Naive B cell (primary cell): ENCODE measurements around the gene SLC19A3. TPM values are rescaled to one million over a fixed set of nuclear protein-coding genes. Genes with fewer than 3 reads are reported as not detected.
"Not testable (repeated sequence)": the region's sequence is repeated elsewhere in the genome, so short reads cannot be mapped to it uniquely, and the experiment has no call there.

Experiments
- ATAC-seq, 2 donors: fragments of 150-1000 bp; cut with Tn5 transposase; 2 replicates each; pipeline ENCODE4 v1.10.0; 2021; ENCODE audit warnings: low read depth in 2 of 2, mild to moderate bottlenecking in 2 of 2, moderate library complexity in 2 of 2
- DNase-seq: peaks from one replicate; pipeline ENCODE4 v3.0.0; 2022
- H3K27ac Mint-ChIP-seq, 6 donors: one replicate each; pipeline ENCODE4 v1.8.0; 2020 to 2022; ENCODE audit warnings: mild to moderate bottlenecking in 6 of 6, mixed read lengths in 6 of 6, moderate library complexity in 5 of 6, inconsistent platforms in 2 of 6
- H3K27me3 Mint-ChIP-seq, 3 donors: one replicate each; pipeline ENCODE4 v1.8.0; 2021 to 2022; ENCODE audit warnings: mixed read lengths in 3 of 3, mild to moderate bottlenecking in 1 of 3
- H3K36me3 Mint-ChIP-seq, 2 donors: one replicate each; pipeline ENCODE4 v1.8.0; 2020 to 2022; ENCODE audit warnings: mixed read lengths in 2 of 2, inconsistent platforms in 1 of 2, mild to moderate bottlenecking in 1 of 2
- H3K4me1 Mint-ChIP-seq, 3 donors: one replicate each; pipeline ENCODE4 v1.8.0; 2020 to 2022; ENCODE audit warnings: mixed read lengths in 3 of 3, inconsistent platforms in 1 of 3, mild to moderate bottlenecking in 1 of 3, moderate library complexity in 1 of 3
- H3K4me3 Mint-ChIP-seq, 8 donors: one replicate each; pipeline ENCODE4 v1.8.0; 2020 to 2022; ENCODE audit warnings: mild to moderate bottlenecking in 8 of 8, mixed read lengths in 8 of 8, moderate library complexity in 8 of 8, inconsistent platforms in 2 of 8
- H3K9me3 Mint-ChIP-seq, 7 donors: one replicate each; pipeline ENCODE4 v1.8.0; 2020 to 2022; ENCODE audit warnings: mixed read lengths in 7 of 7, mild to moderate bottlenecking in 5 of 7, inconsistent platforms in 2 of 7, moderate library complexity in 1 of 7
- polyA plus RNA-seq, 6 donors: library from polyadenylated mRNA; unstranded; fragments of 300-500 nt; fragmentation: Illumina TruSeq; gene quantifications; one replicate each; pipeline ENCODE4 v1.2.3, GENCODE V29; 2021; ENCODE audit warnings: low read depth in 6 of 6

SLC19A3 gene
- polyA plus RNA-seq, result not detected

DNA sequence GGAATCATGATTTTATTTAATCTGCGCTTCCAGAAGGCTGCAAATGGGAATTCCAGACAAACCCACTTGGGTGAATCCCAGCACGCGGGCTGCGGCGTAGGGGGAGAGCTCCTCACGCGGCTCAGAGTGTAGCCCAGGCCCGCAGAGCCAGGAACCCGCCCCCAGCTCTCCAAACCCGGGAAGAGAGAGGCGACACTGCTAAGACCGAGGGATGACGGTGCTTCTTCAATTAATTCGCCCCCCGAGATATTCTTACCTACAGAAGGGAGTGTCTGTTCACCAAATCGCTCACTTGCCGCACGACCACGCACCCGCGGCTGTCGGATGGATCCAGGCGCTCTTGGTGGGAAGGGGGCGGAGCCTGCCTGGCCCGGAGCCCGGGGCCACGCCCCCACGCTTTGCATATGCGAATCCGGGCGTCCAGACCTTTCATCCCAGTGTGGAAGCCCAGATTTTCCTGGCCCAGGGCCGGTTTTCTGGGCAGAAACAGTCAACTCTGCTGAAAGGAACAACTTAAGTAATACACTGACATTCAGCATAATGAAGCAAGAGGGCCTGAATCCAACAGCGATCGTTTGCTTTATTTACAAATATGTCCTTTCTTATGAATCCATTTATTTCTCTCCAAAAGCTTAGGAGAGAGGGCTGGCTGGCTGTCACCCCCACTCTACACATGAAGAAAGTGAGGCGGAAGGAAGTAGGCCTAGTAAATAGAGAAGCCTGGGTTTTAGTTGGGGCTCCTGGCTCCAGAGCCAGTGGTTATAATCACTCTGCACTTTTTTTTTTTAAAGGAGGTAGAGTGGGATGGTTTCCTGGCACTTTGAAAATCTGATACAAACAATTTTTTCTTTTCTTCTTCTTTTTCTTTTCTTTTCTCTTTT, at the start of gene SLC19A3:
Gene SLC19A3 (minus strand): TSS at position 342 of the 881 bp plus-strand sequence. CDS start 15,710 bp downstream, outside the sequence.
- peak within 1 kb of the TSS in 3 of 8 donors; percentile 25 to 61 (median 41) for H3K4me3 Mint-ChIP-seq
- H3K27ac Mint-ChIP-seq, result peak within 1 kb of the TSS in 1 of 6 donors; percentile 42
- H3K27me3 Mint-ChIP-seq, result peaks cover 15 to 43% (median 23%) of the 10 kb centered on the region in 3 donors
- H3K9me3 Mint-ChIP-seq, result no peaks in the 10 kb centered on the region
- DNase-seq (no peak), ATAC-seq (no peak)
- H3K4me1 Mint-ChIP-seq, result peaks cover 0 to 6% (median 4%) of the 10 kb centered on the region in 3 donors
- no peaks in the 10 kb centered on the region for H3K36me3 Mint-ChIP-seq

DNA sequence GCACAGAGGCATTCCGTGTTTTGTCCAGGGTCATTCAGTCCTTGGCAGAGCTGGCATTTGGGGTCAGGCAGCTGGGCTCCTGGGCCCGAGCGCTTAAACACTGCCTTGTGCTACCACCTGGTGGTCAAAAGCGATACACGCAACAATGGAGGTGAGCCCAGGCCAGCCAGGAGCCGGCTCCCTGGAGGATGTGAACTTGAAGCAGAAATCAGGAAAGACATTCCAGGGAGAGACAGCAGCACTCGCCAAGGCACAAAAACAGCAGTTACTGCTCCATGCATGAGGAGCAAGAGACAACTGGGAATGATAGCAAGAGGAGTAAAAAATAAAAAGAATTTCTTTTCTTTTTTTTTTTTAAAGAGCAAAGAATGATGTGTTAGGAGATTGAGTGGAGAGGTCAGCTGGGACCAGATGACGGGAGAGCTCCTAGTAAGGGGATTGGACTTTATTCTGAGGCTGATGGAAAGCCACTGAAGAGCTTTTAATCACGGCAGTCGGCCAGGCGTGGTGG, 48.6 kb upstream of the SLC19A3 start:
- Mint-ChIP-seq H3K27ac (peak overlapping the region in 1 of 6 donors; percentile 71), H3K36me3 (no peaks in the 10 kb centered on the region), H3K27me3 (peaks cover 0 to 7% (median 5%) of the 10 kb centered on the region in 3 donors), H3K9me3 (no peaks in the 10 kb centered on the region), H3K4me1 (peaks cover 0 to 3% (median 0%) of the 10 kb centered on the region in 3 donors), H3K4me3 (no peak overlapping the region)
- ATAC-seq, result peak; percentile 65 to 72
- peak; percentile 46 for DNase-seq

DNA sequence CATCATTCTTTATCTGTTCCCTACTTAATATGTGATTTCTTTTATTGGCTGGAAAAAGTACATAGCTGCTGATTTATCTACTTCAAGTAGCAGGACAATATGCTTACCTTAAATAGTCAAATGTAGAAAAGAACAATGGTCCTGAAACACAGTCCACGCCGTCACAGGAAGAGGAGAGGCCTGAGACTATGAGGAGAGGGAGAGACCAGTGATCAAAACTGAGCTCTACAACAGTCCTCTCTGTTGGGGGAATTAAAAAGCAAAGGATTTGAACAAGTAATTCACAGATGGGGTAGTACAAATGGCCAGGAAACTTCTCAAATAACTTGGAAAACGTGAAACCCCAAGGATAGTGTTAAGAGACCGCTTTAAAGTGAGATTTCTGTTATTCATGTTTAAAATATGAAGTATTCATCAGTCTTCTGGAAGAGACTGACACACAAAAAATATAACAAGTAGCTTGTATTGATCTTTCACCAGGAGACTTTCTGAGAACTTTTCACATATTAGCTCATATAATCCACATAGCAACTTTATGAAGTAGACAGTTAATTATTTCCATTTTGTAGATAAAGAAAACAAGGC, 48.1 kb upstream of the SLC19A3 start:
- Mint-ChIP-seq H3K27ac (no peak overlapping the region), H3K4me3 (no peak overlapping the region), H3K4me1 (peaks cover 0 to 3% (median 0%) of the 10 kb centered on the region in 3 donors), H3K36me3 (no peaks in the 10 kb centered on the region), H3K27me3 (peaks cover 0 to 7% (median 5%) of the 10 kb centered on the region in 3 donors), H3K9me3 (no peaks in the 10 kb centered on the region)
- ATAC-seq (no peak), DNase-seq (no peak)

DNA sequence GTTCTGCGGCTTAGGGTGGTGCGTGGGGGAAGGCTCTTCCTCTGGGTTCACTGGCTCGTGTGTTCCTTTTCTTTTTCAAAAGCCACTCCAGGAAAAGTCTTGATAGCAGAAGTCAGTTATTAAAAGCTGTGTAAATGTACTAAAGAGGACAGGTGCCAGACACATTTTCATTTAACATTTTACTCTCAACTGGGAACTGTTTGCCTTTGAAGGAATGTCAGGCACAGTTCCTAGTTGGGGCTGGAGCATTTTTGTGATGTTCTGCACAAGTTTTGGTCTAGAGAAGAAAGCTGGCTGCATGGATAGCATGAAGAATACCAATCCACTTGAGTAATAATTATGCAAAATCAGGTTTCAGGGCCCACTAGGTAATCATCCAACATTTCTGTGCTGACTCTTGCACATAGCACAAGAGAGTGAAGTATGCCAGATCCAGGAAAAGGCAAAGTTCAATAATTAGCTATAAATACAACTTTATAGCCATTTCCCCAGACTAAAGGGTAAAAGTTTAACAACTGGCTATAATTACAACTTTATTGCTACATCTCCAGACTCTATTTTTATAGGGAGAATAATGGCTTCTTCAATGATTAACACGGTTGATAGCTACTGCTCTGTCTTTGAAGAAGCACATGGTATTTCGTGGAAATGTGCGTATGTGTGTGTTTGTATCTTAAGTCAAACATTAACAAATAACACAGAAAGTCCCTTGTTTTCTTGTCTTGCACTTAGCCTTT, 44.1 kb upstream of the SLC19A3 start:
- Mint-ChIP-seq H3K27ac (no peak overlapping the region), H3K27me3 (peaks cover 6 to 12% (median 7%) of the 10 kb centered on the region in 3 donors), H3K36me3 (no peaks in the 10 kb centered on the region), H3K4me1 (peaks cover 0 to 3% (median 0%) of the 10 kb centered on the region in 3 donors), H3K9me3 (no peaks in the 10 kb centered on the region), H3K4me3 (no peak overlapping the region)
- no peak for ATAC-seq
- DNase-seq, result no peak

DNA sequence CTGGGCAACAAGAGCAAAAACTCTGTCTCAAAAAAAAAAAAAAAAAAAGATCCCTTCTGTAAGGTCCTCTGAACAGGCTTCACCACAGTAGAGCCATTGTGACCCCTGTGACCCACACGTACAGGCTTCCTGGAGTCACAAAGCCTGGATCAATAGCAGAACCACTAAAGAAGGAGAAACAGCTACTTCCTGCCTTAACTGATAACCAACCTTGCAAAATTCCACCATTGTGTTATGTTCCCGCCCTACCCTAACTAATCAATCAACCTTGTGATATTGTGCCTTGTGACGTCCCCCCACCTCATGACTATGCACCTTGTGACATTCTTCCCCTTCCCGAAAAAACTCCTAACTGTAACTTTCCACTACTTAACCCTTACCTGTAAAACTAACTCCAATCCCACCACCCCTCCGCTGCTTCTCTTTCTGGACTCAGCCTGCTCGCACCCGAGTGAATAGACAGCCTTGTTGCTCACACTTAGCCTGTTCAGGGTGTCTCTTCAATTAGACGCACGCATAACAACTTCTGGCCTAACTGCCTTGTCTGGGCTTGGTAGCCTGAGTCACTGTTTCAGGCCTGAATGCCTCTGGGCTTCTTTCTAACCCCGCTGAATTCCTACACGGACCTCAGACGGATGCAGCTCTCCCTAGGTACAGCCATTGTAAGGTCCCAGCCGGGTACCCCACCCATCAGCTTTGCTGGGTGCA, 41.7 kb upstream of the SLC19A3 start:
- no peak overlapping the region for H3K4me3 Mint-ChIP-seq
- peak overlapping the region in 1 of 6 donors; percentile 24 for H3K27ac Mint-ChIP-seq
- H3K4me1 Mint-ChIP-seq, result no peaks in the 10 kb centered on the region
- no peaks in the 10 kb centered on the region for H3K9me3 Mint-ChIP-seq
- DNase-seq, result no peak
- H3K27me3 Mint-ChIP-seq, result peaks cover 6 to 15% (median 7%) of the 10 kb centered on the region in 3 donors
- ATAC-seq, result no peak
- H3K36me3 Mint-ChIP-seq, result no peaks in the 10 kb centered on the region

DNA sequence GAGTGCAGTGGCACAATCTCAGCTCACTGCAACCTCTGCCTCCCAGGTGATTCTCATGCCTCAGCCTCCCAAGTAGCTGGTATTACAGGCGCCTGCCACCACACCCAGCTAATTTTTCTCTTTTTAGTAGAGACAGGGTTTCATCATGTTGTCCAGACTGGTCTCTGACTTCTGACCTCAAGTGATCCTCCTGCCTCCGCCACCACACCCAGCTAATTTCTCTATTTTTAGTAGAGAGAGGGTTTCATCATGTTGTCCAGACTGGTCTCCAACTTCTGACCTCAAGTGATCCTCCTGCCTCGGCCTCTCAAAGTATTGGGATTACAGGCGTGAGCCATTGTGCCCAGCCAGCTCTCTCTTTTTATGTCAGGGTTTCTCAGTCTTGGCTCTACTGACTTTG, 38.4 kb upstream of the SLC19A3 start:
- ATAC-seq, H3K4me3 Mint-ChIP-seq, H3K36me3 Mint-ChIP-seq, H3K9me3 Mint-ChIP-seq, DNase-seq, H3K4me1 Mint-ChIP-seq, H3K27ac Mint-ChIP-seq: not testable (repeated sequence)
- peaks cover 15 to 18% (median 16%) of the 10 kb centered on the region in 3 donors for H3K27me3 Mint-ChIP-seq

DNA sequence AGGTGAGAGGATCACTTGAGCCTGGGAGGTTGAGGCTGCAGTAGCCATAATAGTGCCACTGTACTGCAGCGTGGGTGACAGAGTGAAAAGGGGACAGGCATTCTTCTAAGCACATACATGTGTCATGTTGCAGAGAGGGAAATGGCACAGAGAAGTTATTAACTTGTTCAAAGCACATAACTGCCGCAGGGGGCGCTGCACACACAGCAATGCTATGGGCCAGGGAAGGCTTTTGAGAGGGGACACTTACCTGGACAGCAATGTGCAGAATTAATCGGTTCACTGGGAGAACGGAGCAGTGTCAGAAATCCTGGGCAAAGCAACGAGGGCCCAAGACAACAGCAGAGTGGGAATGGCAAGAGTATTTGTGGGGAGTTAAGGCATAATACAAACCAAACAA, 30.3 kb upstream of the SLC19A3 start:
- ATAC-seq (no peak), DNase-seq (no peak)
- peaks cover 16 to 33% (median 18%) of the 10 kb centered on the region in 3 donors for H3K27me3 Mint-ChIP-seq
- H3K9me3 Mint-ChIP-seq, result peaks cover 0 to 1% (median 0%) of the 10 kb centered on the region in 7 donors
- H3K4me1 Mint-ChIP-seq, result peaks cover 0 to 4% (median 0%) of the 10 kb centered on the region in 3 donors
- H3K4me3 Mint-ChIP-seq, result no peak overlapping the region
- H3K36me3 Mint-ChIP-seq, result no peaks in the 10 kb centered on the region
- peak overlapping the region in 1 of 6 donors; percentile 39 for H3K27ac Mint-ChIP-seq

DNA sequence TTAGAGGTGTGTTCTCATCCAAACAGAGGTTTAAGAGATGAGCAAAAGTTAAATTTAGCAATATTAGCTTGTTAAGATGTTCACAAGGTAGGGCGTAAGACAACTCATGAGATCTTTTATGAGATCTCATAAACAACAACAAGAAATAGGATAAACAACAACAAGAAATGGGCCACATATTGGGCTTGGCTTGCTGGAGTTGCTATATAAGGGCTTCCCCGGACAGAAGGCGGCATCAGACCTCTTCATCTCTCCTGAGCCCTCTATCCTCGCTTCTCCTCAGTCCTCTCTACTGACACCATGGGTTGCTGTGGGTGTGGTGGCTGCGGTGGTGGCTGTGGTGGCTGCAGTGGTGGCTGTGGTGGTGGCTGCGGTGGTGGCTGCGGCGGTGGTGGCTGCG, 27.8 kb upstream of the SLC19A3 start, which contains the start of gene SCYGR8:
Gene SCYGR8 (plus strand): TSS at position 301 of the 400 bp plus-strand sequence. CDS start 0 bp downstream, at position 301.
- H3K4me1 Mint-ChIP-seq, result peaks cover 0 to 4% (median 0%) of the 10 kb centered on the region in 3 donors
- H3K9me3 Mint-ChIP-seq, result peaks cover 0 to 1% (median 0%) of the 10 kb centered on the region in 7 donors
- peaks cover 10 to 30% (median 16%) of the 10 kb centered on the region in 3 donors for H3K27me3 Mint-ChIP-seq
- ATAC-seq (no peak), DNase-seq (no peak)
- H3K4me3 Mint-ChIP-seq, result no peak within 1 kb of the TSS
- peak within 1 kb of the TSS in 1 of 6 donors; percentile 69 for H3K27ac Mint-ChIP-seq
- no peaks in the 10 kb centered on the region for H3K36me3 Mint-ChIP-seq

DNA sequence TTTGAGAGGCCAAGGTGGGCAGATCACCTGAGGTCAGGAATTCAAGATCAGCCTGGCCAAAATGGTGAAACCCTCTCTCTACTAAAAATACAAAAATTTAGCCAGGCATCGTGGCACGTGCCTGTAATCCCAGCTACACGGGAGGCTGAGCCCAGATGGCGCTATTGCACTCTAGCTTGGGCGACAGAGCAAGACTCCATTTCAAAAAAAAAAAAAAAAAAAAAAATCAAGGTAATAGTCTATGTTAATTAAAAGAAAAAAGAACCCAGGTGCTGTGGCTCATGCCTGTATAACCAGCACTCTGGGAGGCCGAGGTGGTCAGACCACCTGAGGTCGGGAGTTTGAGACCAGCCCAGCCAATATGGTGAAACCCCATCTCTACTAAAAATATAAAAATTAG, 22.9 kb upstream of the SLC19A3 start:
- not testable (repeated sequence) for H3K9me3 Mint-ChIP-seq, H3K27ac Mint-ChIP-seq, H3K4me3 Mint-ChIP-seq, H3K36me3 Mint-ChIP-seq, DNase-seq, ATAC-seq, H3K4me1 Mint-ChIP-seq
- peaks cover 8 to 23% (median 10%) of the 10 kb centered on the region in 3 donors for H3K27me3 Mint-ChIP-seq

DNA sequence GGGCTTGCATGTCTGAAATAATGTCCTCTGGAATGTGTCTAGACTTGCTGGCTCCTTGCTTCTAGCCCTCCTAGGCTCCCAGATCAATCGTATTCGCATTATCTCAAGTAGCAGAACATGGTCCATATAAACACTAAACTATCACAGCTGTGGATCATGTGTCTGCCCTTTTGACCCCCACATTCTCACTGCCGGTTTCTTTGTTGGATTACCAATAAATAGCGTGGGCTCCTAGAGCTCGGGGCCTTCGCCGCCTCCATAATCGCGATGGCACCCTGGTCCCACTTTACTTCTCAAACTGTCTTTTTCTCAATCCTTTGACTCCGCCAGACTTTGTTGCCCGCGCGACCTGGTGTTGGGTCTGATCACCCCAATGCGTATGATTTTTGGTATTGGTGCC, 21.5 kb upstream of the SLC19A3 start:
- Mint-ChIP-seq H3K36me3 (no peaks in the 10 kb centered on the region), H3K27me3 (peaks cover 6 to 23% (median 10%) of the 10 kb centered on the region in 3 donors), H3K4me3 (no peak overlapping the region), H3K9me3 (peaks cover 0 to 5% (median 0%) of the 10 kb centered on the region in 7 donors), H3K4me1 (no peaks in the 10 kb centered on the region), H3K27ac (no peak overlapping the region)
- DNase-seq, result no peak
- no peak for ATAC-seq

DNA sequence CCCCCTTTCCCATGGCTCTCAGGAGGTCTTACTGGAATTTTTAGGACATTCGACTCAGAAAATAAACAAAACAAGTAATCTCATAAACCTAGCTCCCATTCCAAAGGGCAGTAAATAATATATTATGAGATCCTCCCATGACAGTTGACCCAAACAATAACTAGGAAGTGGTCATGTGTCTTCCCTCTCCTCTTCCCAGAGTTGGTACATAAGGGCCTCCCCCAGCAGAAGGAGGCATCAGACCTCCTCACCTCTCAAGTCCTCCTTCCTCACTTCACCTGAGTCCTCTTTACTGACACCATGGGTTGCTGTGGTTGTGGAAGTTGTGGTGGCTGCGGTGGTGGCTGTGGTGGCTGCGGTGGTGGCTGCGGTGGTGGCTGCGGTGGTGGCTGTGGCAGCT, 10.2 kb upstream of the SLC19A3 start, which contains the start of gene SCYGR7:
Gene SCYGR7 (plus strand): TSS at position 301 of the 400 bp plus-strand sequence. CDS start 0 bp downstream, at position 301.
- ATAC-seq (no peak), DNase-seq (no peak)
- Mint-ChIP-seq H3K4me3 (no peak within 1 kb of the TSS), H3K36me3 (no peaks in the 10 kb centered on the region), H3K4me1 (no peaks in the 10 kb centered on the region), H3K9me3 (peaks cover 0 to 3% (median 2%) of the 10 kb centered on the region in 7 donors), H3K27me3 (peaks cover 2 to 17% (median 16%) of the 10 kb centered on the region in 3 donors), H3K27ac (no peak within 1 kb of the TSS)

DNA sequence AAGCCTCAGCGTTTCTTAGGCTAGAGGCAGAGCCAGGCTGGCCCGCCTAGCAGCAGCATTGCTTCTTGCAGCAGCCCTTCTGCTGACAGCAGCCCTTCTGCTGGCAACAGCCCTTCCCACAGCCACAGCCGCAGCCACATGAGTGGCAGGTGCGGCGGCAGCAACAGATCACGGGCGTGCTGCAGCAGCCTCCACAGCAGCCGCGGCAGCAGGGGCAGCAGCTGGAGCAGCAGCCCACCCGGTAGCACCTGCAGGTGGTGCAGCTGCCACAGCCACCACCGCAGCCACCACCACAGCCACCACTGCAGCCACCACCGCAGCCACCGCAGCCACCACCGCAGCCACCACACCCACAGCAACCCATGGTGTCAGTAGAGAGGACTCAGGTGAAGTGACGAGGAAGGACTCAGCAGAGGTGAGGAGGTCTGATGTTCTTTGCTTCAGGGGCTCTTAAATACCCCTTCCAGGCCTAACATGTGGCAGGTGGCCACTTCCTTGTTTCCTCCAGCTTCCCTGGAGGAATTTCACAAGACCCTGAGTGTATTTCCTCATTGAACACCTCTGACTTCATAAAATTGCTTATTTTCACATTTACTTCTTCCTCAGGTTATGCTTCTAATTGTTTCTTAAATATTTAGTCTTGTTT, 6.7 kb upstream of the SLC19A3 start, which contains the start of gene SCYGR6:
Gene SCYGR6 (minus strand): TSS at position 364 of the 646 bp plus-strand sequence. CDS start 0 bp downstream, at position 364.
- no peak for DNase-seq
- Mint-ChIP-seq H3K9me3 (no peaks in the 10 kb centered on the region), H3K4me3 (no peak within 1 kb of the TSS), H3K27me3 (peaks cover 19 to 32% (median 23%) of the 10 kb centered on the region in 3 donors), H3K36me3 (no peaks in the 10 kb centered on the region), H3K4me1 (no peaks in the 10 kb centered on the region), H3K27ac (no peak within 1 kb of the TSS)
- ATAC-seq, result no peak
